Mesothelial cell of epicardium (in vitro differentiated cells): ENCODE data around the gene UBE2L5. TPM values are rescaled to one million over a fixed set of nuclear protein-coding genes. Genes with fewer than 3 reads are reported as not detected.

ENCODE experiments used
- DNase-seq, 2 experiments: peaks; one replicate each; pipeline ENCODE4 v3.0.0; 2021; ENCODE audit warnings: low spot score in 2 of 2; ENCODE audit not compliant: unreplicated experiment in 2 of 2
- H3K27ac Mint-ChIP-seq: 2 replicates; pipeline ENCODE4 v1.8.0; 2021; ENCODE audit warnings: mixed read lengths
- H3K27me3 Mint-ChIP-seq: 2 replicates; pipeline ENCODE4 v1.8.0; 2021; ENCODE audit warnings: low read depth, mixed read lengths
- H3K36me3 Mint-ChIP-seq: 2 replicates; pipeline ENCODE4 v1.8.0; 2021; ENCODE audit warnings: mixed read lengths
- H3K4me1 Mint-ChIP-seq: 2 replicates; pipeline ENCODE4 v1.8.0; 2021; ENCODE audit warnings: mixed read lengths
- H3K4me3 Mint-ChIP-seq: 2 replicates; pipeline ENCODE4 v1.8.0; 2021; ENCODE audit warnings: mild to moderate bottlenecking, moderate library complexity, mixed read lengths
- H3K9me3 Mint-ChIP-seq: 2 replicates; pipeline ENCODE4 v1.8.0; 2021; ENCODE audit warnings: mixed read lengths
- total RNA-seq: library from RNA; stranded (reverse); gene quantifications from 3 replicates; pipeline ENCODE4 v1.2.1, GENCODE V29; 2021
- TF ChIP-seq, protein P1 (sequence below): fragments of 200-600 bp; sonication (generic); IDR thresholded peaks from one replicate; pipeline ENCODE4 v1.5.0; 2021; ENCODE audit warnings: antibody characterized with exemption; ENCODE audit not compliant: unreplicated experiment

Gene UBE2L5
- total RNA-seq, 1 donor from 2014 or later = not detected

DNA sequence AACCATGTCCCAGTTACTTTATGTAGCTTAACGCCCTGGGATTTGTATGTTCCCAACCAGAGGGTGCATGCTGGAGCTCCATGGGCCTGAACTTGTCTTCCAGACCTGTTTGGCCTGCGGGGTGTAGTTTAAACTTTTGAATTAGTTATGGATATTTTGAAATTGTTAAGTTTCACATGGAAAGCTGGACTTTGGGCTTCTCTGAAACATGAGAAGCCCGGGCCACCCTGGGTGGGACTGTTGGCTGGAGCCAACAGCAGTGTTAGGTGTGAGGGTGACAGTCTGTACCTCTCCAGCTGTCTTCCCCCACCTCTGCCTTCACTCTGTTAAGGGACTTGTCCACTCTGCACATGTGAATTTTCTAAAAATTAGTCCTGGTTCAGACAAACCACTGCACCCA lies 1.6 kb downstream of the UBE2L5 start:
- no peaks in the 10 kb centered on the region for H3K36me3 Mint-ChIP-seq
- no peak overlapping the region for H3K27ac Mint-ChIP-seq
- TF ChIP-seq, protein P1, sequence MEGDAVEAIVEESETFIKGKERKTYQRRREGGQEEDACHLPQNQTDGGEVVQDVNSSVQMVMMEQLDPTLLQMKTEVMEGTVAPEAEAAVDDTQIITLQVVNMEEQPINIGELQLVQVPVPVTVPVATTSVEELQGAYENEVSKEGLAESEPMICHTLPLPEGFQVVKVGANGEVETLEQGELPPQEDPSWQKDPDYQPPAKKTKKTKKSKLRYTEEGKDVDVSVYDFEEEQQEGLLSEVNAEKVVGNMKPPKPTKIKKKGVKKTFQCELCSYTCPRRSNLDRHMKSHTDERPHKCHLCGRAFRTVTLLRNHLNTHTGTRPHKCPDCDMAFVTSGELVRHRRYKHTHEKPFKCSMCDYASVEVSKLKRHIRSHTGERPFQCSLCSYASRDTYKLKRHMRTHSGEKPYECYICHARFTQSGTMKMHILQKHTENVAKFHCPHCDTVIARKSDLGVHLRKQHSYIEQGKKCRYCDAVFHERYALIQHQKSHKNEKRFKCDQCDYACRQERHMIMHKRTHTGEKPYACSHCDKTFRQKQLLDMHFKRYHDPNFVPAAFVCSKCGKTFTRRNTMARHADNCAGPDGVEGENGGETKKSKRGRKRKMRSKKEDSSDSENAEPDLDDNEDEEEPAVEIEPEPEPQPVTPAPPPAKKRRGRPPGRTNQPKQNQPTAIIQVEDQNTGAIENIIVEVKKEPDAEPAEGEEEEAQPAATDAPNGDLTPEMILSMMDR = no peak
- H3K9me3 Mint-ChIP-seq = no peaks in the 10 kb centered on the region
- peaks cover 13% of the 10 kb centered on the region for H3K27me3 Mint-ChIP-seq
- no peak overlapping the region for H3K4me3 Mint-ChIP-seq
- H3K4me1 Mint-ChIP-seq = peaks cover 15% of the 10 kb centered on the region
- DNase-seq = no peak

DNA sequence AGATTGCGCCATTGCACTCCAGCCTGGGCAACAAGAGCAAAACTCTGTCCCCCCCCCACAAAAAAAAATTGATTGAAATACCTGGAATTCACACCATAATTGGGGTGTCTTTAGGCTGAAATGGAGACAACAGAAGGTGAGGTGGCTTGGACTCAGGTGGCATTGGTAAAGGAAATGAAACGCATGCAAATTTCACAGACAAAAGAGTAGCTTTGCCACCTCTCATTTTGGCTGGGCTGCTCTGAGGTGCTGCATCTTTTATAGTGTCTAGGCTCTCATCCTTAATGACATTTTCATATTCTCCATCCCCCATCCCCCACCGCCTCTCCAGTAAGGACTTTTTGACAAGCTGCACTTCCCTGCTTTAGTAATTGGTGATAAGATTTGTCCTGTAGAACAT lies 6.9 kb downstream of the UBE2L5 start:
- peaks cover 9% of the 10 kb centered on the region for H3K4me1 Mint-ChIP-seq
- H3K9me3 Mint-ChIP-seq = no peaks in the 10 kb centered on the region
- no peak overlapping the region for H3K4me3 Mint-ChIP-seq
- TF ChIP-seq, protein P1 = no peak
- peaks cover 2% of the 10 kb centered on the region for H3K27me3 Mint-ChIP-seq
- H3K27ac Mint-ChIP-seq = no peak overlapping the region
- no peaks in the 10 kb centered on the region for H3K36me3 Mint-ChIP-seq
- DNase-seq = no peak

DNA sequence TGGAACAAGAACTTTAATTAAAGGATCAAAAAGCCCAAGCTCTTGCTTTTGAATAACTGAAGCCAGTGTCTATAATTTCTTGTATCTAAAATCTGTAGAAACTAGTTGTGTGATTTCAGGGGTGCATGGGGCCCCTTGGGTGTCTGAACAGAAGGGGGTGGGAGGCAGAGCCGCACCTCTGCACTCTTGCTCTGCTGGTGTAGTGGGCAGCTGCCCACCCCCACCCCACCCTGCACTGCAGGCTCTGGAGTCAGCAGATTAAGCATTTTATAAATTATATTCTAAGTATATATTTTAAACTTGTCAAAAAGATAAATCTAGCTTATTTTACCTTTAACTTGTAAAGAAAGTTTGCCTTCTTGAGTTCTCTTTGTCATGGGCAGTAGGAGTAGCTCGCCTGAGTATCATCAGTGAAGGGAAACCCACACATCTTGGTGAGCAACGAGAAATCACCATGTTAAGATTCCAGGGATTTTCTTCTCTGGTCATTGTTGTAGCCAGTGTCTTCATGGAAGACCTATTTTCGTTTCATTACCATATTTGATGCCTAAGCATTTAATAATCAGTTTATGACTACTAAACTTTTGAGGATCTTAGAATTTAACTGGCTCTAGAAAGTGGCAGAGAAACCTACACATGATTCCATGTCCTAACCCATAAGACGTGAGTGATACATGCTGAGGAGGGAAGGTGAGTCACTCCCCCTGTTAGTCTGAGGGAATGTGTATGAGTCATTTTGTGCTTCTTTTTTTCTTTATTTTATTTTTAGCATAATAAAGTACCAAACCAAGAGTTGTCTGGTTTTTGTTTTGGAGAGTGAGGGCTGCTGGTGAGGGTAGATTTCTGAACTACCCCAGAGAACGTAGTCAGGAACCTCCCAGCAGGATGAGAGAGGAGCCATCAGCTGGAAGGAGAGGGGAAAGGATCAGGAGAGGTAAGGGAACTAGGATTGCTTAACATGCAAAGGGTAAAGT lies 7.7 kb downstream of the UBE2L5 start:
- Mint-ChIP-seq H3K4me3 (no peak overlapping the region), H3K27ac (peak overlapping the region; percentile 85), H3K27me3 (peaks cover 2% of the 10 kb centered on the region), H3K9me3 (no peaks in the 10 kb centered on the region), H3K4me1 (peaks cover 9% of the 10 kb centered on the region), H3K36me3 (no peaks in the 10 kb centered on the region)
- TF ChIP-seq, protein P1 = no peak
- DNase-seq = no peak

DNA sequence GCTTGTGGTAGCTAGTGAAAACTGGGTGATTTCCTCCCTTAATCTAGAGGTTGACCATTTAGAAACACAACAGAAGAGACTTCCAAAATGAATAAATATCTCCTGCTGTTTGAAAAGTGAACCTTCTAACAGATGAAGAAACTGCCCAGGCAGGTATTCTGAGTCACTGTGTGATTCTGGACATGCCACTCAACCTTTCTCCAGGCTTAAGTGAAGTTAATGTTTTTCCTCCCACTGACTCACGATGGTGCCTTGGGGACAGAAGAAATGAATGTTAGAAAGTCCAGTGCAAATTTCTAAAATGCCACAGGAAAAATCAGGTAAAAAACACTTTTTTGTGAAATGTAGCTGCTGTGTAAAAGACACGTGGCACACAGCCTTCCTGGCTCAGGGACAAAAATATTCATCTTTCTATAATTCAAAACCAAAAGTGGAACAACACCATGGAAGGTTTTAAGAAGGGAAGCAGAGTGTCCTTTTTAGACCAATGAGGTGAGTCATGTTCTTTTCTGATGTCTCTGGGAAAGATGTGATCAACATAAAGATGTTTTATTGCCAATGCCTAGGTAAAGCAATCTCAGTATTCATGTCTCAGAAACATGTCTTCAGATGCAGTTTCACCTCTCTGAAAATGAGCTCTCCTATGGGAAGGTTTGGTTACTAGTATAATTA lies 9.1 kb downstream of the UBE2L5 start:
- Mint-ChIP-seq H3K4me3 (no peak overlapping the region), H3K27me3 (peaks cover 5% of the 10 kb centered on the region), H3K36me3 (no peaks in the 10 kb centered on the region), H3K9me3 (no peaks in the 10 kb centered on the region), H3K27ac (no peak overlapping the region), H3K4me1 (peaks cover 11% of the 10 kb centered on the region)
- TF ChIP-seq, protein P1 = no peak
- DNase-seq = no peak

DNA sequence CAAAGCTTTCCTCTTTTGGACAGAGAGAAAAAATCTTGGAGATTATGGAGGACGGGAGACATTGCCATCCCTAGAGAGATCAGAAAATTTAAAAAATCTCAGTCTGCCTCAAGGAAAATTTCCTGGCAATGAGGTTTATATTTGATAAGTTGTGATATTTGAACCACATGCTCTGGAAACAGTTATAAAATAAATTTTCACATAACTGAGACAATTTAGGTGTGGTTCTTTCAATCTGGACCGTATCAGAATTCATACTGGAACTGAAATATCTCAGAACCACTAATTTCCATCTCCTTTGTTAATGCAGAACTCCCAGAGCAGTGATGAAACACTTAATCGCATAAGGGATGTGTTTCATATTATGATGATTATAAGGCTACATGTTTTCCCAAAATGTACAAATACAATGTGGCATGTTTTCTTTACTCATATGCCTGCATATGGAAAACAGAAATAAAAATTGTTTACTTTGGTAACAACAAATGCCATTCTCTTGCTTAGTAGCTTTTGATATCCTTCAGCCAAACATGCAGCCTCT lies 13.7 kb downstream of the UBE2L5 start:
- no peak overlapping the region for H3K4me3 Mint-ChIP-seq
- H3K4me1 Mint-ChIP-seq = peaks cover 2% of the 10 kb centered on the region
- no peaks in the 10 kb centered on the region for H3K36me3 Mint-ChIP-seq
- no peak overlapping the region for H3K27ac Mint-ChIP-seq
- TF ChIP-seq, protein P1 = no peak
- H3K27me3 Mint-ChIP-seq = peaks cover 12% of the 10 kb centered on the region
- no peaks in the 10 kb centered on the region for H3K9me3 Mint-ChIP-seq
- DNase-seq = no peak
